CD14-positive monocyte (primary cell): Measurements from ENCODE around the gene ANAPC16. TPM values are rescaled to one million over a fixed set of nuclear protein-coding genes. Genes with fewer than 3 reads are reported as not detected.

Experiments
- DNase-seq, 3 donors: peaks; one replicate each; pipeline ENCODE4 v3.0.0-alpha.2; 2011 to 2022
- H2AFZ ChIP-seq: 2 replicates; pipeline ENCODE4 v1.6.0; 2012; ENCODE audit warnings: mild to moderate bottlenecking, low read depth, low read length, inconsistent platforms; ENCODE audit not compliant: insufficient read depth, poor library complexity, severe bottlenecking
- H3K27ac ChIP-seq, 2 donors: 1 replicate in 1 of 2; 2 replicates in 1 of 2; pipeline ENCODE4 v1.5.1; 2012 to 2013; ENCODE audit warnings: low read length in 2 of 2, control low read depth in 1 of 2, inconsistent platforms in 1 of 2, low read depth in 1 of 2, mild to moderate bottlenecking in 1 of 2
- H3K27me3 ChIP-seq, 2 donors: one replicate each; pipeline versions ENCODE4 v1.6.0 to v1.6.1; 2011 to 2013; ENCODE audit warnings: low read length in 2 of 2; ENCODE audit not compliant: control insufficient read depth in 2 of 2, insufficient read depth in 2 of 2
- H3K36me3 ChIP-seq, 2 donors: replicated peaks in 1 of 2; 1 replicate in 1 of 2; 2 replicates in 1 of 2; pipeline versions ENCODE4 v1.5.1 to v1.6.1; 2012 to 2013; ENCODE audit warnings: low read length in 2 of 2, control low read depth in 1 of 2, inconsistent platforms in 1 of 2, mild to moderate bottlenecking in 1 of 2; ENCODE audit not compliant: insufficient read depth in 2 of 2, control insufficient read depth in 1 of 2
- H3K4me1 ChIP-seq, 2 donors: 1 replicate in 1 of 2; 2 replicates in 1 of 2; pipeline versions ENCODE4 v1.5.1 to v1.6.1; 2012 to 2013; ENCODE audit warnings: low read length in 2 of 2, control low read depth in 1 of 2, inconsistent platforms in 1 of 2, mild to moderate bottlenecking in 1 of 2, moderate library complexity in 1 of 2; ENCODE audit not compliant: insufficient read depth in 2 of 2, control insufficient read depth in 1 of 2
- H3K4me2 ChIP-seq: replicated peaks from 2 replicates; pipeline ENCODE3; 2012; ENCODE audit warnings: low read length, moderate library complexity, mild to moderate bottlenecking; ENCODE audit not compliant: poor library complexity, severe bottlenecking; ENCODE audit errors: extremely low read depth
- H3K4me3 ChIP-seq, 3 experiments: fragments of 200-600 bp in 1 of 3; sonication (generic) in 1 of 3; replicated peaks in 1 of 3; 1 replicate in 2 of 3; 2 replicates in 1 of 3; pipeline ENCODE4 v1.5.1; 2011 to 2013; ENCODE audit warnings: low read length in 3 of 3, mild to moderate bottlenecking in 3 of 3, control low read depth in 2 of 3, low read depth in 2 of 3, inconsistent platforms in 1 of 3, moderate library complexity in 1 of 3
- H3K79me2 ChIP-seq: 2 replicates; pipeline ENCODE4 v1.6.0; 2012; ENCODE audit warnings: mild to moderate bottlenecking, control low read depth, inconsistent platforms, low read length, moderate library complexity; ENCODE audit not compliant: insufficient read depth
- H3K9ac ChIP-seq: 2 replicates; pipeline ENCODE4 v1.6.0; 2017; ENCODE audit warnings: low read length, mild to moderate bottlenecking; ENCODE audit not compliant: insufficient read depth, poor library complexity, severe bottlenecking
- H3K9me3 ChIP-seq, 2 donors: replicated peaks in 1 of 2; 1 replicate in 1 of 2; 2 replicates in 1 of 2; pipeline versions ENCODE4 v1.5.1 to v1.6.1; 2012 to 2013; ENCODE audit warnings: low read length in 2 of 2, control low read depth in 1 of 2; ENCODE audit not compliant: control insufficient read depth in 1 of 2, insufficient read depth in 1 of 2
- H4K20me1 ChIP-seq: 2 replicates; pipeline ENCODE4 v1.6.0; 2012; ENCODE audit warnings: mild to moderate bottlenecking, low read length, control low read depth, moderate library complexity; ENCODE audit not compliant: insufficient read depth
- H3K27ac Mint-ChIP-seq, 7 donors: one replicate each; pipeline ENCODE4 v1.8.0; 2020; ENCODE audit warnings: mild to moderate bottlenecking in 7 of 7, mixed read lengths in 7 of 7, moderate library complexity in 6 of 7, inconsistent platforms in 2 of 7
- H3K27me3 Mint-ChIP-seq, 3 donors: one replicate each; pipeline ENCODE4 v1.8.0; 2021 to 2022; ENCODE audit warnings: low read depth in 3 of 3, mild to moderate bottlenecking in 3 of 3, mixed read lengths in 3 of 3, moderate library complexity in 3 of 3, inconsistent platforms in 1 of 3
- H3K36me3 Mint-ChIP-seq, 2 donors: one replicate each; pipeline ENCODE4 v1.8.0; 2020; ENCODE audit warnings: mixed read lengths in 2 of 2, inconsistent platforms in 1 of 2, mild to moderate bottlenecking in 1 of 2
- H3K4me1 Mint-ChIP-seq: one replicate; pipeline ENCODE4 v1.8.0; 2020; ENCODE audit warnings: mild to moderate bottlenecking, mixed read lengths
- H3K4me3 Mint-ChIP-seq, 2 donors: one replicate each; pipeline ENCODE4 v1.8.0; 2020; ENCODE audit warnings: mild to moderate bottlenecking in 2 of 2, mixed read lengths in 2 of 2, moderate library complexity in 1 of 2
- H3K9me3 Mint-ChIP-seq, 7 donors: one replicate each; pipeline ENCODE4 v1.8.0; 2020 to 2022; ENCODE audit warnings: mixed read lengths in 7 of 7, mild to moderate bottlenecking in 6 of 7, moderate library complexity in 6 of 7, inconsistent platforms in 2 of 7
- CTCF ChIP-seq: fragments of 200-600 bp; IDR thresholded peaks from one replicate; pipeline ENCODE4 v1.8.0; 2022; ENCODE audit warnings: antibody characterized with exemption, mild to moderate bottlenecking
- WGBS: methylation state at CpG from one replicate; pipeline ENCODE4 v1.1.5; 2013; ENCODE audit warnings: missing lambda C conversion rate; ENCODE audit not compliant: insufficient coverage; 5-methylcytosine and 5-hydroxymethylcytosine counted together
- intact Hi-C, 2 donors: fragments of 100-400 bp; cut with micrococcal nuclease; formaldehyde crosslinking; loops; one replicate each; pipeline versions ENCODE4 v1.15.0 to v1.15.1; 2023
- polyA plus RNA-seq, 3 donors: library from polyadenylated mRNA; depleted of rRNA in 1 of 3; unstranded in 2 of 3; stranded (reverse) in 1 of 3; fragments of 300-500 nt in 2 of 3; fragments of >200 nt in 1 of 3; fragmentation: Illumina TruSeq in 2 of 3; gene quantifications; 1 replicate in 2 of 3; 2 replicates in 1 of 3; pipeline ENCODE4 v1.2.3, GENCODE V29; 2012 to 2021

ANAPC16 gene
- polyA plus RNA-seq, 3 donors: 65.5 to 167 (median 148) TPM

GRCh38 chr10:72201293-72201692, 14.5 kb upstream of the ANAPC16 start:
- DNase-seq: no peak
- intact Hi-C loops: no loop called here
- Mint-ChIP-seq H3K4me1 (no peaks in the 10 kb centered on the region), H3K36me3 (peaks cover 25 to 45% of the 10 kb centered on the region in 2 donors), H3K4me3 (no peak overlapping the region), H3K27me3 (peaks cover 0 to 1% (median 0%) of the 10 kb centered on the region in 3 donors), H3K9me3 (no peaks in the 10 kb centered on the region), H3K27ac (no peak overlapping the region)
- no peak for TF ChIP-seq CTCF
- 97% methylated on average over 3 of the region's 5 CpGs for whole genome bisulfite sequencing
- Histone ChIP-seq H3K27me3 (no peaks in the 10 kb centered on the region), H3K9ac (no peak overlapping the region), H3K9me3 (no peaks in the 10 kb centered on the region), H3K27ac (no peak overlapping the region), H3K4me3 (no peak overlapping the region), H4K20me1 (no peaks in the 10 kb centered on the region), H3K4me1 (no peaks in the 10 kb centered on the region), H3K36me3 (peaks cover 25 to 58% of the 10 kb centered on the region in 2 donors), H2AFZ (no peak overlapping the region), H3K79me2 (no peaks in the 10 kb centered on the region), H3K4me2 (no peak overlapping the region)

- no peaks in the 10 kb centered on the region for H3K9me3 ChIP-seq
- peaks cover 36 to 56% of the 10 kb centered on the region in 2 donors for H3K36me3 Mint-ChIP-seq
- H3K27me3 Mint-ChIP-seq: peaks cover 0 to 1% (median 0%) of the 10 kb centered on the region in 3 donors
- H3K27ac ChIP-seq: no peak overlapping the region
- DNase-seq: no peak
- peaks cover 29 to 79% of the 10 kb centered on the region in 2 donors for H3K36me3 ChIP-seq
- H3K9ac ChIP-seq: no peak overlapping the region
- TF ChIP-seq CTCF: no peak
- H3K4me1 Mint-ChIP-seq: no peaks in the 10 kb centered on the region
- no peaks in the 10 kb centered on the region for H3K27me3 ChIP-seq
- intact Hi-C loops: no loop called here
- H3K4me2 ChIP-seq: no peak overlapping the region
- H3K4me3 Mint-ChIP-seq: no peak overlapping the region
- WGBS: 96% methylated on average over 5 of the region's 9 CpGs
- no peaks in the 10 kb centered on the region for H4K20me1 ChIP-seq
- no peaks in the 10 kb centered on the region for H3K4me1 ChIP-seq
- no peak overlapping the region for H3K27ac Mint-ChIP-seq
- H2AFZ ChIP-seq: no peak overlapping the region
- H3K9me3 Mint-ChIP-seq: no peaks in the 10 kb centered on the region
- no peaks in the 10 kb centered on the region for H3K79me2 ChIP-seq
- H3K4me3 ChIP-seq: no peak overlapping the region
Observed at GRCh38 chr10:72204296-72204695, 11.5 kb upstream of the ANAPC16 start.
